ENCODE results near the gene SIAE.

Gene SIAE

GRCh38 chr11:124717421-124717785, 43.9 kb upstream of the SIAE start:
- Histone ChIP-seq H3K4me1 (no peaks in the 10 kb centered on the region), H3K4me3 (ENCODE audit: low read depth, low read length) (no peak overlapping the region), H3K36me3 (no peaks in the 10 kb centered on the region), H3K27me3 (peaks cover 22% of the 10 kb centered on the region), H3K9me3 (no peaks in the 10 kb centered on the region)
- no peak for TF ChIP-seq CTCF (IDR thresholded peaks at IDR 0.05; ENCODE audit: low read depth, low read length)
- no peak for DNase-seq

GRCh38 chr11:124716591-124716990, 43.1 kb upstream of the SIAE start:
- TF ChIP-seq CTCF (IDR thresholded peaks at IDR 0.05; ENCODE audit: low read depth, low read length): no peak
- H3K27me3 ChIP-seq: peaks cover 22% of the 10 kb centered on the region
- no peak for DNase-seq

GRCh38 chr11:124712392-124712791, 38.9 kb upstream of the SIAE start:
- no peaks in the 10 kb centered on the region for H3K4me1 ChIP-seq
- DNase-seq: no peak
- peaks cover 25% of the 10 kb centered on the region for H3K27me3 ChIP-seq
- no peak for TF ChIP-seq CTCF (IDR thresholded peaks at IDR 0.05; ENCODE audit: low read depth, low read length)
- no peaks in the 10 kb centered on the region for H3K36me3 ChIP-seq
- H3K9me3 ChIP-seq: no peaks in the 10 kb centered on the region
- no peak overlapping the region for H3K4me3 ChIP-seq (ENCODE audit: low read depth, low read length)

More at GRCh38 chr11:124716591-124716990, 43.1 kb upstream of the SIAE start:
- Histone ChIP-seq H3K4me1 (no peaks in the 10 kb centered on the region), H3K9me3 (no peaks in the 10 kb centered on the region), H3K36me3 (no peaks in the 10 kb centered on the region), H3K4me3 (ENCODE audit: low read depth, low read length) (no peak overlapping the region)

GRCh38 chr11:124707829-124708228, 34.3 kb upstream of the SIAE start:
- H3K9me3 ChIP-seq: no peaks in the 10 kb centered on the region
- H3K27me3 ChIP-seq: peaks cover 27% of the 10 kb centered on the region
- no peaks in the 10 kb centered on the region for H3K4me1 ChIP-seq
- H3K36me3 ChIP-seq: no peaks in the 10 kb centered on the region
- no peak for TF ChIP-seq CTCF (IDR thresholded peaks at IDR 0.05; ENCODE audit: low read depth, low read length)
- DNase-seq: no peak
- H3K4me3 ChIP-seq (ENCODE audit: low read depth, low read length): no peak overlapping the region

- TF ChIP-seq CTCF (IDR thresholded peaks at IDR 0.05; ENCODE audit: low read depth, low read length): no peak
- H3K9me3 ChIP-seq: no peaks in the 10 kb centered on the region
- no peak overlapping the region for H3K4me3 ChIP-seq (ENCODE audit: low read depth, low read length)
- H3K4me1 ChIP-seq: no peaks in the 10 kb centered on the region
- no peak for DNase-seq
- no peaks in the 10 kb centered on the region; the same call in 1 of the 2 replicates for H3K27me3 ChIP-seq
- H3K36me3 ChIP-seq: no peaks in the 10 kb centered on the region
Observed at GRCh38 chr11:124700028-124700427, 26.5 kb upstream of the SIAE start.

GRCh38 chr11:124699547-124699946, 26.0 kb upstream of the SIAE start:
- TF ChIP-seq CTCF (IDR thresholded peaks at IDR 0.05; ENCODE audit: low read depth, low read length): no peak
- H3K4me1 ChIP-seq: no peaks in the 10 kb centered on the region
- no peaks in the 10 kb centered on the region for H3K9me3 ChIP-seq
- no peaks in the 10 kb centered on the region for H3K36me3 ChIP-seq
- no peak for DNase-seq
- no peaks in the 10 kb centered on the region; the same call in 1 of the 2 replicates for H3K27me3 ChIP-seq
- H3K4me3 ChIP-seq (ENCODE audit: low read depth, low read length): no peak overlapping the region

All from BE2C (cell line).